ENCODE measurements around the gene SPOP. TPM values are rescaled to one million over a fixed set of nuclear protein-coding genes. Genes with fewer than 3 reads are reported as not detected.

The SPOP gene
- total and polyA plus RNA-seq, 2 donors (not counting 1 experiment from before 2014, with no cell fraction given) = 46.7 to 112 TPM

DNA sequence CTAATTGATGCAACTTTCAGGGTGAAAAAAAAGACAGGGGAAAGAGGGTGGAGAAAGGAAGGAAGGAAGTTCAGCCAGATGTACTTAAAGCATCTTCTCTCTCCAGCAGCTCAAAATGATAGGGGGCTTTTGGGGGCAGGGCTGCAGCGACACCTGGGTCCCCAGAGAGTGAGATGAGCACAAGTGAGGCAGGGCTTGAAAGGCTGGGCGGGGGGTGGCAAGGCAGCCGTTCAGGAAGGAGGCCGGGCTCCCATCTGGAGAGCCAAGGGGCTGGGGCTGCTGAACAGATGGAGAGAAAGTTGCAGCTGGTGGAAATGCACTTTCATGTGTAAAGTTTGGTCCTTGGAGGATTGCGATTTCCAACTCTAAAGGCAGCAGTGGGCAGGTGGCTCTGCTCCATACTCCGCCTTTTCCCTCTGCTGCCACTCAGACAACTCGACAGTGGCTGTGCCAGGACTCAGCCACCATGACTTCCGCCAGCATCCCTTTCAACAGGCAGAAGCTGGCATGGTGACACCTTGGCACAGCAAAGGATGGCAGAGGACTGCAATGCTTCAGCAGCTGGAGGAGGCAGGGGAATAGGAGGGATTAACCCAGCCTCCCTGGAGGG, 22.2 kb upstream of the SPOP start:
- H3K4me1 ChIP-seq (ENCODE audit: control insufficient read depth, extremely low read depth, insufficient read depth, low read length) = no peaks in the 10 kb centered on the region
- no peak overlapping the region for H3K4me2 ChIP-seq (ENCODE audit: extremely low read depth, insufficient read depth, low read length)
- no peak for DNase-seq (ENCODE audit: low read depth in 2 of 2)
- no peak overlapping the region for H3K9ac ChIP-seq (ENCODE audit: insufficient read depth, low read length)
- H3K79me2 ChIP-seq (ENCODE audit: control insufficient read depth, insufficient read depth, low read length) = no peaks in the 10 kb centered on the region
- no peak overlapping the region for H3K4me3 ChIP-seq (replicated peaks in 1 of 4; ENCODE audit: control extremely low read depth in 1 of 4, insufficient read depth in 1 of 4, low read depth in 3 of 4, low read length in 4 of 4)
- H2AFZ ChIP-seq (ENCODE audit: low read length) = no peak overlapping the region
- H4K20me1 ChIP-seq (ENCODE audit: control insufficient read depth, extremely low read depth, insufficient read depth, low read length) = no peaks in the 10 kb centered on the region
- no peaks in the 10 kb centered on the region for H3K9me3 ChIP-seq (ENCODE audit: control insufficient read depth, insufficient read depth, low read depth, low read length)
- H3K27me3 ChIP-seq (ENCODE audit: control insufficient read depth, insufficient read depth, low read length) = no peaks in the 10 kb centered on the region
- no peak for TF ChIP-seq EZH2 (IDR thresholded peaks at IDR 0.05; ENCODE audit: low read length, missing control alignments)
- H3K36me3 ChIP-seq (ENCODE audit: control insufficient read depth, insufficient read depth, low read length) = peaks cover 16% of the 10 kb centered on the region
- no peak overlapping the region for H3K27ac ChIP-seq (ENCODE audit: insufficient read depth, low read length)

DNA sequence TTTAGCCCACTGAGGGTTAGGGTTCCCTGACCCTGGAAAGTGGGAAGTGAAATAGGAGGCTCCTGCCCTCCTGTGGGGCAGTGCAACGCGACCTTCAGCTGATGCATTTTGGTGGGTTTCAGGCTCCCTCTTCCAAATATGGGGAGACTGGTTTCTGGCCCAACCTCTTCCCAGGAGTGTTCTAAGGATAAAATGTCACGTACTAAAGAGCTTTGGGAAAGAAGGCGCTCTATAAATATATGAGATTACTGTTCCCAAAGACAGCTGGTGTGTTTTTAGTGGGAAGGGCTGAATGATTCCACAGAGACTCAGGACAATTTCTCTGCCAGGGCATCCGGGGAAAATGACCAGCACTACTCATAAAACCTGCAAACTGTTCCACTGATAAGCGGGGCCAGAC, 20.1 kb upstream of the SPOP start:
- Histone ChIP-seq H2AFZ (ENCODE audit: low read length) (no peak overlapping the region), H3K4me2 (ENCODE audit: extremely low read depth, insufficient read depth, low read length) (no peak overlapping the region), H3K79me2 (ENCODE audit: control insufficient read depth, insufficient read depth, low read length) (no peaks in the 10 kb centered on the region), H3K27me3 (ENCODE audit: control insufficient read depth, insufficient read depth, low read length) (no peaks in the 10 kb centered on the region), H3K9me3 (ENCODE audit: control insufficient read depth, insufficient read depth, low read depth, low read length) (no peaks in the 10 kb centered on the region), H3K9ac (ENCODE audit: insufficient read depth, low read length) (no peak overlapping the region), H3K4me1 (ENCODE audit: control insufficient read depth, extremely low read depth, insufficient read depth, low read length) (no peaks in the 10 kb centered on the region), H3K36me3 (ENCODE audit: control insufficient read depth, insufficient read depth, low read length) (peaks cover 5% of the 10 kb centered on the region), H3K27ac (ENCODE audit: insufficient read depth, low read length) (no peak overlapping the region), H3K4me3 (replicated peaks in 1 of 4; ENCODE audit: control extremely low read depth in 1 of 4, insufficient read depth in 1 of 4, low read depth in 3 of 4, low read length in 4 of 4) (no peak overlapping the region), H4K20me1 (ENCODE audit: control insufficient read depth, extremely low read depth, insufficient read depth, low read length) (no peaks in the 10 kb centered on the region)
- no peak for DNase-seq (ENCODE audit: low read depth in 2 of 2)
- TF ChIP-seq, protein P1, sequence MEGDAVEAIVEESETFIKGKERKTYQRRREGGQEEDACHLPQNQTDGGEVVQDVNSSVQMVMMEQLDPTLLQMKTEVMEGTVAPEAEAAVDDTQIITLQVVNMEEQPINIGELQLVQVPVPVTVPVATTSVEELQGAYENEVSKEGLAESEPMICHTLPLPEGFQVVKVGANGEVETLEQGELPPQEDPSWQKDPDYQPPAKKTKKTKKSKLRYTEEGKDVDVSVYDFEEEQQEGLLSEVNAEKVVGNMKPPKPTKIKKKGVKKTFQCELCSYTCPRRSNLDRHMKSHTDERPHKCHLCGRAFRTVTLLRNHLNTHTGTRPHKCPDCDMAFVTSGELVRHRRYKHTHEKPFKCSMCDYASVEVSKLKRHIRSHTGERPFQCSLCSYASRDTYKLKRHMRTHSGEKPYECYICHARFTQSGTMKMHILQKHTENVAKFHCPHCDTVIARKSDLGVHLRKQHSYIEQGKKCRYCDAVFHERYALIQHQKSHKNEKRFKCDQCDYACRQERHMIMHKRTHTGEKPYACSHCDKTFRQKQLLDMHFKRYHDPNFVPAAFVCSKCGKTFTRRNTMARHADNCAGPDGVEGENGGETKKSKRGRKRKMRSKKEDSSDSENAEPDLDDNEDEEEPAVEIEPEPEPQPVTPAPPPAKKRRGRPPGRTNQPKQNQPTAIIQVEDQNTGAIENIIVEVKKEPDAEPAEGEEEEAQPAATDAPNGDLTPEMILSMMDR (conservative IDR thresholded peaks at IDR 0.05 in 1 of 2, IDR thresholded peaks at IDR 0.05 in 1 of 2; ENCODE audit: low read depth in 1 of 2, low read length in 2 of 2) = no peak
- TF ChIP-seq EZH2 (IDR thresholded peaks at IDR 0.05; ENCODE audit: low read length, missing control alignments) = no peak

- Histone ChIP-seq H3K36me3 (ENCODE audit: control insufficient read depth, insufficient read depth, low read length) (peaks cover 2% of the 10 kb centered on the region), H3K79me2 (ENCODE audit: control insufficient read depth, insufficient read depth, low read length) (no peaks in the 10 kb centered on the region), H4K20me1 (ENCODE audit: control insufficient read depth, extremely low read depth, insufficient read depth, low read length) (no peaks in the 10 kb centered on the region), H3K27me3 (ENCODE audit: control insufficient read depth, insufficient read depth, low read length) (no peaks in the 10 kb centered on the region), H2AFZ (ENCODE audit: low read length) (no peak overlapping the region), H3K27ac (ENCODE audit: insufficient read depth, low read length) (no peak overlapping the region), H3K4me2 (ENCODE audit: extremely low read depth, insufficient read depth, low read length) (no peak overlapping the region), H3K9me3 (ENCODE audit: control insufficient read depth, insufficient read depth, low read depth, low read length) (no peaks in the 10 kb centered on the region), H3K4me3 (replicated peaks in 1 of 4; ENCODE audit: control extremely low read depth in 1 of 4, insufficient read depth in 1 of 4, low read depth in 3 of 4, low read length in 4 of 4) (no peak overlapping the region), H3K9ac (ENCODE audit: insufficient read depth, low read length) (no peak overlapping the region), H3K4me1 (ENCODE audit: control insufficient read depth, extremely low read depth, insufficient read depth, low read length) (no peaks in the 10 kb centered on the region)
- DNase-seq (ENCODE audit: low read depth in 2 of 2) = peak in 1 of 2 donors; percentile 27
- no peak for TF ChIP-seq EZH2 (IDR thresholded peaks at IDR 0.05; ENCODE audit: low read length, missing control alignments)
- TF ChIP-seq, protein P1 (conservative IDR thresholded peaks at IDR 0.05 in 1 of 2, IDR thresholded peaks at IDR 0.05 in 1 of 2; ENCODE audit: low read depth in 1 of 2, low read length in 2 of 2) = no peak
Measured at GRCh38 chr17:49696233-49696761, 18.4 kb upstream of the SPOP start.
